RPMI7951 (cell line): ENCODE data around the gene GLP1R. TPM values are rescaled to one million over a fixed set of nuclear protein-coding genes. Genes with fewer than 3 reads are reported as not detected.

Experiments used
- DNase-seq: peaks from one replicate; pipeline ENCODE4 v3.0.0-alpha.2; 2012; ENCODE audit warnings: low read depth
- total RNA-seq: library from RNA; depleted of rRNA; stranded (reverse); fragments of >200 nt; shearing (Covaris generic); gene quantifications from 2 replicates; pipeline ENCODE4 v1.2.3, GENCODE V29; 2014

Gene GLP1R
- total RNA-seq, 1 experiment from 2014 or later: not detected

DNA sequence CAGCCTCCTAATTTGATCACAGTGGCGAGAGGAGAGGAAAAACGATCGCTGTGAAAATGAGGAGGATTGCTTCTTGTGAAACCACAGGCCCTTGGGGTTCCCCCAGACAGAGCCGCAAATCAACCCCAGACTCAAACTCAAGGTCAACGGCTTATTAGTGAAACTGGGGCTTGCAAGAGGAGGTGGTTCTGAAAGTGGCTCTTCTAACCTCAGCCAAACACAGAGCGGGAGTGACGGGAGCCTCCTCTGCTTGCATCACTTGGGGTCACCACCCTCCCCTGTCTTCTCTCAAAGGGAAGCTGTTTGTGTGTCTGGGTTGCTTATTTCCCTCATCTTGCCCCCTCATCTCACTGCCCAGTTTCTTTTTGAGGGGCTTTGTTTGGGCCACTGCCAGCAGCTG, 37.7 kb downstream of the GLP1R start:
- no peak for DNase-seq

DNA sequence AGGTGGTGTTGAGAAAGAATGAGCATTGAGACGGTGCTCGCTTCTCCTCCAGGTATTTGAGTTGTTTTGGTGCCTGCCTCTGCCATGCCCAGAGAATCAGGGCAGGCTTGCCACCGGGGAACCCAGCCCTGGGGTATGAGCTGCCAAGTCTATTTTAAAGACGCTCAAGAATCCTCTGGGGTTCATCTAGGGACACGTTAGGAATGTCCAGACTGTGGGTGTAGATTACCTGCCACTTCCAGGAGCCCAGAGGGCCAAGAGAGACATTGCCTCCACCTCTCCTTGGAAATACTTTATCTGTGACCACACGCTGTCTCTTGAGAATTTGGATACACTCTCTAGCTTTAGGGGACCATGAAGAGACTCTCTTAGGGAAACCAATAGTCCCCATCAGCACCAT, 38.1 kb downstream of the GLP1R start:
- DNase-seq: no peak

DNA sequence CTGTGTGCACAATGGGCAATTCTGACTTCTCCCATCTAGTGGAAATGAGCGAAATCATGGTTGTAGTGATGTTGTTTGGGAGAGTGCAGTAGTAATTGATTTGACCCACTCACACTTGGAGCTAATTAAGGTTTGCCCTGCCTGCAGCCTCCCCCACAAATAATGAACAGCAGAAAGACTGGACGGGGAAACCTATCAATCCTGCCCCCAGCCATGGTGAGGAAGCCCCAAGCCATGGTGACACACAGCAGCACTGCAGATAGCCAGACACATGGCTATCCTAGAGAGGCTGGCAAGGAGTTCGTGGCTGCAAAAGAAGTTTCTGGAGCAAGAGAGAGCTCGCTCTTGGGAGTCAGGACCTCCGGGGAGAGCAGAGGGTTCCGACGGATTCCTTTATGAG, 38.6 kb downstream of the GLP1R start:
- no peak for DNase-seq

GRCh38 chr6:39088331-39088730, 39.8 kb downstream of the GLP1R start:
- DNase-seq: peak; percentile 39

DNA sequence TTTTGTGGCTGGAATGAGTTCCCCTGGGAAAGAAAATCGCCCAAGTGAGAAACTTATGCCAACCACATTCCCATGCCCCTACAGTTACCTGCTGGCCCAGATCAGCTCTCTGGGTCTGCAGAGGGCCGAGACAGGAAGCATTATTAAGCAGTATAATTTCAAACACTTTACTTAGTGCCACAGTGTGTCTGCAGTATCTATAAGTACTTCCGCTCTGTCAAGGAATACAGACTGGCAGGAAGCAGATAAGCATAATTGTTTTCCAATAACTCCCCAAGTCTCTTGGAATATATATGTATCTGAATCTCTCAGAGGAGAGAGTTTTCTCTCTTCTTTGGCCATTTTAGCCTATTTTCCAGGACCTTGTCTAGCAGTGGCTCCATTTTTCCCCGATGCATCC, 41.5 kb downstream of the GLP1R start:
- no peak for DNase-seq

DNA sequence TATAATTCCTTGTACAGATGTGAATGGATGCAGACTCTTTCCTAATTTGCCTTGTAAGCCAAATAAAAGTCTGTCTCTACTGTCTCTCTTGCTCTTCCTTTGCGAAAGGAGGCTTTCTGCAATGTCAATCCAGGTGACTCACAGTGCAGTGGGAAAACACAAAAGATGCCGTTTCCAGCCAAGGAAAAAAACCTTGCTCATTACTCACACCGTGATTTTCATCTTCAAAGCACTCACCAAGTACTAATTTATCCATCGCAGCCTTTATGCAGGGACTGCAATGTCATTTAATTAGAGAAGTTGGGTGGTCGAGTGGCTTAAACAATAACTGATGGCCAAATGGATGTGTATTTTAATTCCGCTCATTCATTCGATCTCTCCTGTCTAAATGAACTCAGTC, 42.6 kb downstream of the GLP1R start:
- no peak for DNase-seq

DNA sequence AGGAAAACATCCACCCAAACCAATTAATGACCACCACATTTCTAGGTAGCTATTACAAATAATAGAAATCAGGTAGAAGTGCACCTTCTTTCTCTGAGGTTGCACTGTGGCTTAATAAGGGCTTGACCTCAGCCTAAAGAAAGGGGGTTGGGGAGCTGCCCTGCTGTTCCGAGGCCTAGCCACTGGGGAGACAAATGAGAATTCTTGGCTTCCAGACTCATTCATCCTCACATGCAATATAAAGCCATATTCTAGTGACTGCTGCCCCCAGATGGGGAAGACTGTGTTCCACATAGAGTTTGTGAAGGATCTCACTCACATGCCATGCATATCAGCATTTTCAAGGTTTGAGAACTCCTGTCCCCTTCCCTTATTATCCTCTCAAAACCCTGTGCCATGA, 43.5 kb downstream of the GLP1R start:
- no peak for DNase-seq

DNA sequence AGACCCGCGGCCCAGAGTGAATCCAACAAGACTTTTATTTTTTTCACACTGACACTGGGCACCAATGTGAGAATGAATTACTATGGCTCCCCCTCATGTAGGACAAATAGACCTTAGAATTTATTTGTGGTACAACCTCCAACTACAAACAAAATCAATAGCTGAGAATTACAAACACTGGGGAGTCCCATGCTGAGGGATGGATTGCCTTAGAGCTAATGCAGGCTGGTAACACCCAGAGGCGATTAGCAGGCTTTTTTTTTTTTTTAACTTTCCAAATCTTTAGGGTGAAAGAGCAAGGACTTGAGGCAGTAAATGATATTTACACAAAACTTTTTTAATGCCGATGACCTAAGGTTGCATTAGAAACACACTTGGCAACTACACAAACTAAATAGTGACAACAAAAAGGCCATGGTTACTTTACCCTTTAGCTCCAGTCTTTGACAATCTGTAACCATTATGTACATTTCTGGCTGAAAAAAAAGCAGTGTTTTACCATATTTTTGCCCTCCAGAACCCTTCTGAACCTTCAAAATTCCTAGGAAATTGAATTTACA, 44.6 kb downstream of the GLP1R start:
- DNase-seq: no peak

GRCh38 chr6:39095578-39095977, 47.0 kb downstream of the GLP1R start:
- no peak for DNase-seq

DNA sequence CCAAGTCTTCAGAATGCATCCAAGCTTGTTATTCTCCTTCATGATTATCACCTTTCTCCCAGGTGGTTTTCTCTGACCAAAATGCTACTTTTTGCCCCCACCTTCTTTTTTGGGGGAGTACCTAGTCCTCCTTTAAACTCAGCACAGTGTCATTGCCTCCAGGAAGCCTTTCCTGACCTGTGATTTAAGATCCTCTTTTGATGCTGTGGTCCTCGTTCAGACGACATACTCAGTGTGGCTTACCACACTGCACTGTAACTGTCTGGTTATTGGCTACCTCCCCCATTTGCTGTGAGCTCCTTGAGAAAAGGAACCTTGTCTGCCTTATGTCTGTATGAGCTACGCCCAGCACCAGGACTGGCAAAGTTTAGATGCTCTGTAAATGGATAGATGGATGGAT, 51.8 kb downstream of the GLP1R start:
- no peak for DNase-seq

DNA sequence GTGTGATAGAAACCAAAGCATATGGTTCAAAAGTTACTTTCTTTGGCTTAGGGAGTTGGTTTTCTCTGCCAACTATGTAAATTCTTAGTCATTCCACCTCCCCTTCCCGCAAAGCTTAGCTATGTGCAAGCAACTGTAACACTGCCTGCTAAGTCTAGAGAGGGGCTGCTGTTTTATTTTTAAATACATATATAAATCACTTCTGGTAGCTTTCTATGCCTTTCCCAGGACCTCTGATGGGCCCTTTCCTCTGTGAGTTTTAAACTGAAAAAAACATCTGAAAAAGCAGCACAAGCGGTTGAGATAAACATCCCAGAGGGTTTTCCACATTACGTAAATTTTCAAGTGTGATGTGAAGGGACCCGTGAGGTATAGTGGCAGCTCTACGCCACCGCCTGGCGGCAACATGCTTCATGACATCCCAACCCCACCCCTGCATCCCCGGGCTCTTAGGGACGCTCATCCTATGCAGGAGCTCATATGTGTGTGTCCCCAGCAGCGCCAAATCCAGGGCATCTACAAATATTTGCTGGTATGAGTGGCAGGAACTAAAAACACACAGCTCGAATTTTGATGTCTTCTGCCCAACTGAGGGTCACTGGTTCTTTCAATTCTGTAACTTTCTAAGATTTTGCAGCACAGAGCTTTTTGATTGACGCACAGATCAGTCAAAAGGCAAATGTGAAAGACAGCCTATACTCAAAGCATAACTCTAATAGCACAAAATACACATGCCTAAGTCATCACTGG, 53.7 kb downstream of the GLP1R start:
- DNase-seq: no peak

- DNase-seq: no peak
Observed at GRCh38 chr6:39102821-39103136, 54.2 kb downstream of the GLP1R start.

DNA sequence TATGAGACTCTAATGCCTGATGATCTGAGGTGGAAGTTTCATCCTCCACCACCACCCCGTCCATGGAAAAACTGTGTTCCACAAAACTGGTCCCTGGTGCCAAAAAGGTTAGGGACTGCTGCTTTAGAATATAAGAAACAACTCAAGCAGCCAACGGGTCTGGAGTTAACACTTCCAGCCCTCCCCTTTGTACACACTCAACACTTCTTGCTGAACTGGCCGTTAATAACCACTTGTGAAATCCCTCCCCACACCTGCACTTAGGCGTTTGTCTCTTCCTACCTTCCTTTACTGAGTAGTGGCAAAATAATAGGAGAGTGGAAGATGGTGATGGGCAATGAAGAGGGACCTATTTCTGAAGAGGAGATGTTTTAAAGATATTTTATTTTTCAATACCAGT, 55.9 kb downstream of the GLP1R start:
- no peak for DNase-seq

DNA sequence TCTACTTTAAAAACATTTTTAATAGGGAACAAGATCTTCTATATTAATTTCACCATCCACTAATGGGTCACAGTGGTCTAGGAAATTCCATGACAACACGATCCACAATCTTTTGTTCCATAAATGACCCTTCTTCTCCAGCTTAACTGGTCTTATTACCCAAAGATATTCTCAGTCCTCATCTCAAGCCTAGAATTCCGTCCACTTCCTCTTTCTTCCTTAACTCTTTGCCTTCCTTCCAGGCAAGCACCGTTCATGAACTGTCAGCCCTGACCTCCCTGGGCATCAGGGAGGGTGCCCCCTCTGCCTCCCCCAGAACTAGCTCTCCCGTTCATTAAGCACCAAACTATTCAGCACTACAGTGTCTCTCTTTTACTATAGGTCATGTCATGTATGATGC, 58.5 kb downstream of the GLP1R start:
- no peak for DNase-seq

DNA sequence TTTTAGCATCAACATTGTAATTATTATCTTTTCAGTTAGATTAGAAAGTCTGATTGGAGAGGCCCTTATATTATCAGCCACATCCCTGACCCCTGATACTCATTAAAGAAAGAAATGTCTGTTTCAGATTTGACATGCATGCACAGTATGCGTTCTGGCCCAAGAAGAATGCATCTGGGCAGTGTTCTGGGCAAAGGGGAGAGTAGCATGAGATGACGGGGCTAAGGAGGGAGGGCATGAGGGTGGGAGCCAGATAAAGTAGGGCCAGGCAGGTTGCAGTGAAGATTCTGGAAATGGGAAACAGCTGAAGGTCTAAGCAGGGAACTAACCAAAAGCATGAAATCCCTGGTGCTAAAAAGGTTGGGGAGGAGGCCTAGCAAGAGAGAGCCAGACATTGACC, 59.1 kb downstream of the GLP1R start:
- DNase-seq: no peak

DNA sequence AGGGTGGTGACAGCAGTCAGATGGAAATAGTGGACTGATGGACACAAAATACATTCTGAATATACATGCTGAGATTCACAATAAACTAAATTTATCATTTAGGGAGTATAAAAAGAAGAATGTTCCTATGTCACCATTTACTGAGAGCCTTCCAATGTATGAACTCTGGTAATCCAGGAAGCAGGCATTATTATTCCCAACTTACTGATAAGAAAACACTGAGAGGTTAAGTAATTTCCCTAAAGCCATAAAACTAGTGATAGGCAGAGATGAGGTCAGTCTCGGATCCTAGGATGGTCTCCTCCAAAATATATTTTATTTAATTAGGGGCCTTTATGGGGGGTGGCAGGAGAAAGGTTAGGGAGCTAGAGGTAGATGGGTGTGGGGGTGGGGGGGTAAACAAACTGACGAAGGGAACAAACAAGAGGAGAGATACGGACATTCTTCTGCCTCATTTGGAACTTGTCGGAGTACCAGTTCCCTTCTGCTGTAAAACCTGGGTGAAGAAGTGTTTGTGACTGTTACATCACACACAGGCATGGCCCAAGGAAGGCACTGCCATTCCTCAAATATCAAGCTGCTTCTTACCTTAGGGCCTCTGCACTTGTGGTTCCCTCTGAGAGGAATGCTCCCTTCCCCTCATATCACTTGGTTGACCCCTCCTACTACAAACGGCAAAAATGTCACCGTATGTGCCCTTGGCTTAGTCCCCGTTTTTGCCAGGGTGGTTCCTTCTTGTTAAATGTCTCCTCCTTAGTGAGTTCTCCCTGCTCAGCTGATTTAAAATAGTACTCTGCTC, 59.7 kb downstream of the GLP1R start:
- no peak for DNase-seq

DNA sequence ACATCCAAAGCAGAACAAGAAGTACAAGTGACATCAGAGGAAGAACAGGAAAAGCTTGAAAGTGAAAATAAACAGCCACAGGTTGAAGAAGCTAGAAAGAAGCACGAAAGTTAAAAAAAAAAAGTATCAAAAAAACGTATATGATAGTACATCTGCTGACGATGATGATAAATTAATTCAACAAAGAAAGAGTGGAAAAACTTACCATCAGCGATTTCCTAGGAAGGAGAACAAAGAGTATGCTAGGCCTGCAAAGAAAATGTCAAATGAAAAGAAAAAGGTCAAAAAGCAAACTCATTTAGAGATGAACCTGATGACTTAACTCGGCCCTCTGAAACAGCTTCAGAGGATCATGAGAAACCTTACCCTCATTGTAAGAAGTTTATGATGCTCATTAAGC, 62.7 kb downstream of the GLP1R start:
- no peak for DNase-seq

- DNase-seq: no peak
Observed at GRCh38 chr6:39113788-39114187, 65.2 kb downstream of the GLP1R start.

- DNase-seq: no peak
Observed at GRCh38 chr6:39114388-39114703, 65.8 kb downstream of the GLP1R start.

GRCh38 chr6:39114704-39115599, 66.4 kb downstream of the GLP1R start, which contains the start of gene SAYSD1:
Gene SAYSD1 (minus strand): TSS chr6:39115186. CDS start chr6:39115089, 97 bp downstream.
- DNase-seq: peak; percentile 91

GRCh38 chr6:39118921-39119320, 70.3 kb downstream of the GLP1R start:
- no peak for DNase-seq

DNA sequence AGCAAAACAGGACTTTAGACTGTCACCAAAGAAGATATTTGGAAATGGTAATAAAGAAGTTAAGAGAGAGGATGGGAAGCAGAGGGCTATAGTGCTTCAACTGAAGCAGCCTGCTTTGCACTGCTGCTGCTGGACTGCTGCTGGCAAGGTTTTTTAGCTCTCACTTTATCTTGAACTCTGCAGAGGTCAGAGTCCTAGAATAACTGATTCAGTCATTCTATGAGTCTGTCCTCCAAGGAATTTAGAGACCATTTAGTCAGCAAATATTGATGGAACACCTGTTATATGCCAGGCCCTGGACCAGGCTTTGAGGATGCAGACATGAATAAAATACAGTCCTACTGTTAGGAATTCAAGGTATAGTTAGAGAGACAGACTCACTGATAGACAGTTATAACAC, 75.5 kb downstream of the GLP1R start:
- no peak for DNase-seq
